ENCODE results near the gene SEC24A. TPM values are rescaled to one million over a fixed set of nuclear protein-coding genes. Genes with fewer than 3 reads are reported as not detected.

The SEC24A gene
- total and polyA plus RNA-seq, 2 donors (not counting 3 experiments of a cell fraction or from before 2014, with no cell fraction given) = 19.8 to 30.0 TPM

- no peak overlapping the region for H3K27ac ChIP-seq (ENCODE audit: insufficient read depth, low read depth, low read length)
- no TSS peak for BruUV-seq (replicated peaks)
- H3K4me1 ChIP-seq (ENCODE audit: control insufficient read depth, extremely low read depth, insufficient read depth, low read length) = no peaks in the 10 kb centered on the region
- H3K36me3 ChIP-seq (ENCODE audit: control insufficient read depth in 2 of 2, extremely low read depth in 1 of 2, insufficient read depth in 2 of 2, low read length in 2 of 2) = peaks cover 5 to 8% of the 10 kb centered on the region in 2 experiments
- FAIRE-seq (no peak), DNase-seq (ENCODE audit: low read depth, low spot score) (no peak)
- H3K4me2 ChIP-seq (ENCODE audit: insufficient read depth, low read length) = no peak overlapping the region
- dilution Hi-C loops (cut with MboI; ENCODE audit: extremely low pct_ligation_motif_present, low sequenced_read_pairs) (no loop called here), intact Hi-C loops (cut with micrococcal nuclease) (no loop called here)
- CTCF ChIA-PET = no interaction called here
- no peaks in the 10 kb centered on the region for H3K9me3 ChIP-seq (replicated peaks; ENCODE audit: control insufficient read depth, insufficient read depth, low read length)
- H3K9ac ChIP-seq (replicated peaks; ENCODE audit: extremely low read depth, insufficient read depth, low read length) = no peak overlapping the region
- no peaks in the 10 kb centered on the region for H3K27me3 ChIP-seq (ENCODE audit: control insufficient read depth in 2 of 2, insufficient read depth in 2 of 2, low read length in 2 of 2)
- H3K79me2 ChIP-seq (ENCODE audit: control insufficient read depth, insufficient read depth, low read length) = no peaks in the 10 kb centered on the region
- POLR2A ChIA-PET = no interaction called here
- no peaks in the 10 kb centered on the region for H4K20me1 ChIP-seq (replicated peaks; ENCODE audit: control insufficient read depth, extremely low read depth, insufficient read depth, low read length)
- H3K4me3 ChIP-seq (replicated peaks in 1 of 3; ENCODE audit: insufficient read depth in 1 of 3, low read depth in 1 of 3, low read length in 3 of 3) = no peak overlapping the region
- no peaks in the 10 kb centered on the region for H3K9me1 ChIP-seq (replicated peaks; ENCODE audit: control insufficient read depth, extremely low read depth, insufficient read depth, low read length)
- TF ChIP-seq GATA2 (IDR thresholded peaks at IDR 0.05; ENCODE audit: insufficient read depth, insufficient read length, low read depth, low read length) (no peak), EZH2 (IDR thresholded peaks at IDR 0.05; ENCODE audit: borderline replicate concordance, low read depth, low read length, severe bottlenecking) (no peak), POLR2AphosphoS5 (IDR thresholded peaks at IDR 0.05; ENCODE audit: insufficient read depth, low read depth, low read length) (no peak), FOS (IDR thresholded peaks at IDR 0.05; ENCODE audit: borderline replicate concordance, insufficient read depth, low read length) (no peak), CTCF (IDR thresholded peaks at IDR 0.05; ENCODE audit: extremely low read depth in 1 of 2, insufficient read depth in 1 of 2, low read depth in 1 of 2, low read length in 2 of 2) (no peak), MYC (IDR thresholded peaks at IDR 0.05; ENCODE audit: low read depth, low read length) (no peak), POLR2A (IDR thresholded peaks at IDR 0.05; ENCODE audit: low read depth, low read length) (no peak), JUN (IDR thresholded peaks at IDR 0.05; ENCODE audit: borderline replicate concordance, insufficient read depth, insufficient read length, low read depth) (no peak)
- TF ChIP-seq, protein P1, sequence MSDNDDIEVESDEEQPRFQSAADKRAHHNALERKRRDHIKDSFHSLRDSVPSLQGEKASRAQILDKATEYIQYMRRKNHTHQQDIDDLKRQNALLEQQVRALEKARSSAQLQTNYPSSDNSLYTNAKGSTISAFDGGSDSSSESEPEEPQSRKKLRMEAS (IDR thresholded peaks at IDR 0.05; ENCODE audit: insufficient read depth, insufficient read length) = no peak
- no peak overlapping the region for H2AFZ ChIP-seq (ENCODE audit: low read depth, low read length)
These were observed 76.3 kb downstream of the SEC24A start for GRCh38 chr5:134724872-134725271.

All from endothelial cell of umbilical vein (primary cell).